Thyroid gland (tissue), 4 donors: ENCODE data around the gene PRSS38. TPM values are rescaled to one million over a fixed set of nuclear protein-coding genes. Genes with fewer than 3 reads are reported as not detected.

Source experiments
- DNase-seq, 2 donors: peaks; one replicate each; pipeline ENCODE4 v3.0.0-alpha.2; 2019
- H3K27ac ChIP-seq, 3 donors: fragments of 200-600 bp; sonication (generic); 1 replicate in 2 of 3; 2 replicates in 1 of 3; pipeline ENCODE4 v1.5.1; 2016 to 2019; ENCODE audit warnings: mild to moderate bottlenecking in 1 of 3, moderate library complexity in 1 of 3
- H3K27me3 ChIP-seq: fragments of 200-600 bp; sonication (generic); one replicate; pipeline ENCODE4 v1.5.1; 2019
- H3K36me3 ChIP-seq, 2 donors: fragments of 200-600 bp; sonication (generic); one replicate each; pipeline ENCODE4 v1.5.1; 2016 to 2019
- H3K4me1 ChIP-seq, 2 donors: fragments of 200-600 bp; sonication (generic); one replicate each; pipeline ENCODE4 v1.5.1; 2017 to 2019
- H3K4me3 ChIP-seq, 3 donors: fragments of 200-600 bp; sonication (generic); replicated peaks in 1 of 3; 1 replicate in 2 of 3; 2 replicates in 1 of 3; pipeline ENCODE4 v1.5.1; 2016; ENCODE audit warnings: mild to moderate bottlenecking in 1 of 3
- H3K9me3 ChIP-seq: fragments of 200-600 bp; sonication (generic); one replicate; pipeline ENCODE4 v1.5.1; 2017
- POLR2A ChIP-seq, 2 donors: fragments of 450-650 bp; IDR thresholded peaks; one replicate each; pipeline ENCODE4 v1.6.1; 2017; ENCODE audit warnings: antibody characterized with exemption in 2 of 2, mild to moderate bottlenecking in 2 of 2, moderate library complexity in 1 of 2
- WGBS, 2 donors: methylation state at CpG; one replicate each; pipeline ENCODE4 v1.1.5; 2017; 5-methylcytosine and 5-hydroxymethylcytosine counted together
- intact Hi-C: fragments of 100-400 bp; cut with DNase I; formaldehyde crosslinking; loops from one replicate; pipeline ENCODE4 v1.15.1; 2023
- total RNA-seq, 4 donors: library from RNA; depleted of rRNA; stranded (reverse); fragments of >200 nt; gene quantifications; one replicate each; pipeline ENCODE4 v1.2.3, GENCODE V29; 2016
- TF ChIP-seq, protein P1 (sequence below), 6 experiments: fragments of 200-600 bp in 3 of 6; fragments of 450-650 bp in 3 of 6; sonication (generic) in 3 of 6; IDR thresholded peaks; one replicate each; pipeline ENCODE4 v1.5.1; 2016 to 2019; ENCODE audit warnings: antibody characterized with exemption in 6 of 6, mild to moderate bottlenecking in 2 of 6, inconsistent platforms in 1 of 6, moderate library complexity in 1 of 6

PRSS38 gene
- total RNA-seq, 4 donors from 2014 or later = not detected

DNA sequence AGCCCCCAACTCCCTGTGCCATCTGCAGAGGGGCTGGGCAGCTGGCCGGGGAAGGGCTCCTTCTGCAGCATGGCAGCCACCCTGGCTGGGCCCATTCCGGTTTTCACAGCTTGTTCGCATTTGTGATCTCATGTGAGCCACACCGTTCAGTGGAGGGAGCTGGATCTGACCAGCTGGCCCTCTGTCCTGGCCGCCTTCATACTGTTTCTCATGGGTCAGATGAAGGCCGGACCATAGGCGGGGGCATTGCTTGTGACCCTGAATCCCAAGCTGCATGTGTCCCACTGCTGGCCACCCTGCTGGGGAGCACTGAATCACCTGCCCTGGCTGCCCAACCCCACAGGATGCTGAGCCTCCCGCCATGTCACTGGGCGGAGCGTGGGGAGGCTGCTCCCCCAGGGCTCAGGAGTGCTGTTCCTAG lies 36.4 kb upstream of the PRSS38 start:
- Histone ChIP-seq H3K27me3 (no peaks in the 10 kb centered on the region), H3K9me3 (no peaks in the 10 kb centered on the region), H3K4me3 (no peak overlapping the region), H3K36me3 (peaks cover 0 to 4% of the 10 kb centered on the region in 2 donors), H3K4me1 (no peaks in the 10 kb centered on the region), H3K27ac (no peak overlapping the region)
- no peak for DNase-seq
- WGBS, 2 donors = 92 to 97% methylated on average over 4 to 10 of the region's 10 CpGs
- TF ChIP-seq, protein P1, sequence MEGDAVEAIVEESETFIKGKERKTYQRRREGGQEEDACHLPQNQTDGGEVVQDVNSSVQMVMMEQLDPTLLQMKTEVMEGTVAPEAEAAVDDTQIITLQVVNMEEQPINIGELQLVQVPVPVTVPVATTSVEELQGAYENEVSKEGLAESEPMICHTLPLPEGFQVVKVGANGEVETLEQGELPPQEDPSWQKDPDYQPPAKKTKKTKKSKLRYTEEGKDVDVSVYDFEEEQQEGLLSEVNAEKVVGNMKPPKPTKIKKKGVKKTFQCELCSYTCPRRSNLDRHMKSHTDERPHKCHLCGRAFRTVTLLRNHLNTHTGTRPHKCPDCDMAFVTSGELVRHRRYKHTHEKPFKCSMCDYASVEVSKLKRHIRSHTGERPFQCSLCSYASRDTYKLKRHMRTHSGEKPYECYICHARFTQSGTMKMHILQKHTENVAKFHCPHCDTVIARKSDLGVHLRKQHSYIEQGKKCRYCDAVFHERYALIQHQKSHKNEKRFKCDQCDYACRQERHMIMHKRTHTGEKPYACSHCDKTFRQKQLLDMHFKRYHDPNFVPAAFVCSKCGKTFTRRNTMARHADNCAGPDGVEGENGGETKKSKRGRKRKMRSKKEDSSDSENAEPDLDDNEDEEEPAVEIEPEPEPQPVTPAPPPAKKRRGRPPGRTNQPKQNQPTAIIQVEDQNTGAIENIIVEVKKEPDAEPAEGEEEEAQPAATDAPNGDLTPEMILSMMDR (IDR thresholded peaks at IDR 0.05) = no peak
- no peak for TF ChIP-seq POLR2A (IDR thresholded peaks at IDR 0.05)
- intact Hi-C loops = no loop called here

DNA sequence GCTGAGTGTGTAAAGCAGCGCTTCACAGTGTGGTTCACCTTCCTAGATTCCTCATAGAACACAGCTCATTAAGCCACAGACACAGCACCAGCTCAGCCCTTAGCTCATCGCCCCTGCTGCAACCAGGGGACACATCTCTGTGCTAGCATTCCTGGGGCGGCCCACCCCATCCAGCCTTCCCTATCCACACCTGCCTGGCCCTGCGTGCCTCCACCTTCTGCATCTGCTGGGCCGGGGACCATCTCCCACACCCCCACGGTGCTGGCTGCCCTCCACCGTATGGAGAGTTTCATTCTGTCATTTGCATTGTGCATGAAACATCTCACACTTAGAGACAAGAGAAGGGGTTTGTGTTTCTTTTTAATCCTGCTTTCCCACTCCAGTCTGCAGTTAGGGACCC lies 35.8 kb upstream of the PRSS38 start:
- intact Hi-C loops = no loop called here
- Histone ChIP-seq H3K27ac (no peak overlapping the region), H3K4me1 (no peaks in the 10 kb centered on the region), H3K9me3 (no peaks in the 10 kb centered on the region), H3K4me3 (no peak overlapping the region), H3K27me3 (no peaks in the 10 kb centered on the region), H3K36me3 (peaks cover 0 to 4% of the 10 kb centered on the region in 2 donors)
- 96 to 97% methylated on average over 7 of the region's 7 CpGs for WGBS, 2 donors
- no peak for DNase-seq
- no peak for TF ChIP-seq POLR2A (IDR thresholded peaks at IDR 0.05)
- TF ChIP-seq, protein P1 (IDR thresholded peaks at IDR 0.05) = no peak

GRCh38 chr1:227780101-227781044 lies 35.1 kb upstream of the PRSS38 start:
- no peaks in the 10 kb centered on the region for H3K4me1 ChIP-seq
- no peaks in the 10 kb centered on the region for H3K9me3 ChIP-seq
- WGBS, 2 donors = 90 to 96% methylated on average over 17 to 20 of the region's 23 CpGs
- H3K4me3 ChIP-seq = no peak overlapping the region
- intact Hi-C loops = no loop called here
- no peaks in the 10 kb centered on the region for H3K27me3 ChIP-seq
- no peak overlapping the region for H3K27ac ChIP-seq
- H3K36me3 ChIP-seq = peaks cover 0 to 4% of the 10 kb centered on the region in 2 donors
- TF ChIP-seq, protein P1 (IDR thresholded peaks at IDR 0.05) = no peak
- no peak for TF ChIP-seq POLR2A (IDR thresholded peaks at IDR 0.05)
- DNase-seq = no peak

GRCh38 chr1:227781314-227781930 lies 34.1 kb upstream of the PRSS38 start:
- H3K36me3 ChIP-seq = no peaks in the 10 kb centered on the region
- no peaks in the 10 kb centered on the region for H3K9me3 ChIP-seq
- no peaks in the 10 kb centered on the region for H3K27me3 ChIP-seq
- H3K4me1 ChIP-seq = peaks cover 3 to 4% of the 10 kb centered on the region in 2 donors
- TF ChIP-seq POLR2A (IDR thresholded peaks at IDR 0.05) = no peak
- TF ChIP-seq, protein P1 (IDR thresholded peaks at IDR 0.05) = no peak
- no peak overlapping the region for H3K4me3 ChIP-seq
- WGBS, 2 donors = 96 to 99% methylated on average over 11 of the region's 15 CpGs
- H3K27ac ChIP-seq = no peak overlapping the region
- DNase-seq = no peak
- intact Hi-C loops = no loop called here

- Histone ChIP-seq H3K9me3 (no peaks in the 10 kb centered on the region), H3K4me1 (peaks cover 11 to 12% of the 10 kb centered on the region in 2 donors), H3K36me3 (no peaks in the 10 kb centered on the region), H3K27ac (no peak overlapping the region), H3K4me3 (no peak overlapping the region), H3K27me3 (no peaks in the 10 kb centered on the region)
- intact Hi-C loops = no loop called here
- TF ChIP-seq, protein P1 (IDR thresholded peaks at IDR 0.05) = no peak
- no peak for TF ChIP-seq POLR2A (IDR thresholded peaks at IDR 0.05)
- 73 to 83% methylated on average over 4 of the region's 4 CpGs for WGBS, 2 donors
- DNase-seq = no peak
Measured at GRCh38 chr1:227782226-227782625, 33.2 kb upstream of the PRSS38 start.
